ENCODE data around the gene HM13. TPM values are rescaled to one million over a fixed set of nuclear protein-coding genes. Genes with fewer than 3 reads are reported as not detected.
"Not testable (repeated sequence)": the region's sequence is repeated elsewhere in the genome, so short reads cannot be mapped to it uniquely, and the experiment has no call there.

The HM13 gene
- polyA plus RNA-seq, 1 donor, result 139 TPM

DNA sequence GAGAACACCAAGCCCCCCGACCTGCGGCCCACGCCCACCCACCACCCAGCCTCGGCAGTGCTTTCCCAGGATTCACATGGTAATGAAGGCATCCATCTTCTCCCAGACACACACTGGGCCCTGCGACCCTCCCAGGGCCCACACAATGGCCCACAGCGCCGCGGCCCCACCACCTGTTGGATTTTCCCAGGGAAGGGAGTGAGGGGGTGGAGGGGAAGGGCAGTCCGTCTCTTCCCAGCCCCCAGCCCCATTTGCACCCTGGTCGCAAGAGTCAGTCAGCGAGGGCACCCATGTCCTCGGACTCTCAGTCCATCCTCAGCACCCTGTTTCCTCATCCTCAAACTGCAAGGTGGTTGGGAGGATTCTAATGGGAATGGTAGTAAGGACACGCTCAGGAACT, 67.1 kb downstream of the HM13 start:
- no peak for DNase-seq

DNA sequence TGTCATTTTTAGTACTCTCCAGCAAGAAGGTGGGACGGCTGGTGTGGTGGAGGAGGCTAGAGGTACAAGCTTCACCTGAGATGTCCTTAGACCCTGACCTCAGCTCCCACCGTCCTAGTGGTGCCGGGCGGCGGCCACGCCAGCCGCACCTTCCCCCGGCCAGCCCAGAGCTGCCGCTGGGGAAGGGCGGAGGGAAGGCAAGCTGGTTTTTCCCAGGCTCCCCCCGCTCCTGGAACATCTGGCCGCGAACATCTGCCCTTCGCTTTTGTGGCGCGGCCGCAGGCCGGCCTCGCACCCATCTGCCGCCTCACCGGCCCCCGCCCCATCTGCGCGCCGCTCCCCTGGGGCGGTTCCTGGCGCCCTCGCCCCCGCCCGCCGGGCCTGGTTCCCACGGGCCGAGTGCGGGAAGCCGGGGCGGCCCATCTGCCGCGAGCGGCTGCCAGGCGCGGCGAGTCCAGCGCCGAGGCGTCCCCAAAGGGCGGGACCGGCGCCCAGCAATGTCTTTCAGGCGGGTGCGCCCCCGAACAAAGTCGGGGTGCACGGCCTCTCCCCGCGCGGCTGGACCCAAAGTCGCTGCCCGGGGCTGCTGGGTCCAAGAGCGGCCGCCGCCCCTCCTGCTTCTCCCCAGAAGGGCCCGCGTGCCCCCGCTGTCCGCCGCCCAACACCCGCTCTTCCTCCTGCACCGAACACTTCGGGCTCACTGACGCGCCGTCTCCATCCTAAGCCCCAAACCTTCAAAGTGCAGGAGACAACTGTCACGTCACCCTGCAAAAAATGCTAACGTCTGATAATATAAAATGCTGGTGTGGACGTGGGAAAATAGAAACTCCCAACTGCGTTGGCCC, 73.5 kb downstream of the HM13 start:
- no peak for DNase-seq

DNA sequence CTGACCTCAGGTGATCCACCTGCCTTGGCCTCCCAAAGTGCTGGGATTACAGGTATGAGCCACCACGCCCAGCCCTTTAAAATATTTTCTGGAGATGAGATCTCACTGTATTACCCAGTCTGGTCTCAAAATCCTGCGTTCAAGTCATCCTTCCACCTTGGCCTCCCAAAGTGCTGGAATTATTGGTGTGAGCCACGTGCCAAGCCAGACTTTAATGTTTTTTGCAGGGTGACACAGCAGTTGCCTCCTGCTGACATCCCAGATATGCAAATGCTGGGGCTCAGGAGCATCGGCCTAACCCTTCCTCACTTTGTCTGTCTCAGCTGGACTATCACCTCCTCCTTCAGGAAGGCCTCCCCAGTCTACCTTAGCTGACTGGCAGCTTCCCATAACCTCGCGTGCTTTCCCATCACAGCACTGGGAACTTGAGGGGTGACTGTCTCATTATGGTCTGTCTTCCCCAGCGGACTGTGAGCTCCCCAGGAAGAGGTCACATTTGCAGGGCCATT, 76.5 kb downstream of the HM13 start:
- no peak for DNase-seq

DNA sequence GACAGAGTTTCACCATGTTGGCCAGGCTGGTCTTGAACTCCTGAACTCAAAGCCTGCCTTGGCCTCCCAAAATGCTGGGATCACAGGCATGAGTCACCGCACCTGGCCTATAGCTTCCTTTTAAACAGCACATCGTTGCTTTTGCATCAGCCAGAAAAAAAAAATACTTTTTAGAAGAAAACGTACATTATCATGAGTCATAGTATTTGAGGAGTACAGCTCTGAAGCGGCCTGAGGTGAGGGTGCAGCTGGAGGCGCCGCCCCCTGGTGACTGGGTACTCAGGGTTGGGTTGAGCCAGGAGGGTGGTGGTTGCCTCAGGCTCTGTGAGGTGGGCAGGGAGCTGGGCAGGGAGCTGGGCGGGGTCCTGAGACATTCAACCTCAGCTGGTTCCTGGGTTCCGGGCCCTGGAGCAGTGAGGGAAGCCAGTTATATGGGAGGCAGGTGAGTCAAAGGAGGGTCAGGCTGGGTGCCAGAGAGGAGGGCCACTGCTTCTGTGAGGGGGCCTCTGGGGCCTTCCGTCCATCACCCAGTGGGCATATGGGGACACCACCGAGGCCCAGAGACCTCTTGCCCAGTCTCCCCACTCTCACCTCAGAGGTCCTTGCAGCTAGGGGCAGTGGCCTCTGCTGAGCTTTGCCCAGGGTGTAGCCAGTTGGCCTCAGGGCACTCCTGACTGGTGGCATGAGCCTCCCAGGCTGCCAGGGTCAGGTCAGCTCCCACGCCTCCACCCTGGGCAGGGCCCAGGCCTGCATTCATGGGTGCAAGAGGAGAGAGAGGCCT, 79.2 kb downstream of the HM13 start:
- DNase-seq, result no peak

DNA sequence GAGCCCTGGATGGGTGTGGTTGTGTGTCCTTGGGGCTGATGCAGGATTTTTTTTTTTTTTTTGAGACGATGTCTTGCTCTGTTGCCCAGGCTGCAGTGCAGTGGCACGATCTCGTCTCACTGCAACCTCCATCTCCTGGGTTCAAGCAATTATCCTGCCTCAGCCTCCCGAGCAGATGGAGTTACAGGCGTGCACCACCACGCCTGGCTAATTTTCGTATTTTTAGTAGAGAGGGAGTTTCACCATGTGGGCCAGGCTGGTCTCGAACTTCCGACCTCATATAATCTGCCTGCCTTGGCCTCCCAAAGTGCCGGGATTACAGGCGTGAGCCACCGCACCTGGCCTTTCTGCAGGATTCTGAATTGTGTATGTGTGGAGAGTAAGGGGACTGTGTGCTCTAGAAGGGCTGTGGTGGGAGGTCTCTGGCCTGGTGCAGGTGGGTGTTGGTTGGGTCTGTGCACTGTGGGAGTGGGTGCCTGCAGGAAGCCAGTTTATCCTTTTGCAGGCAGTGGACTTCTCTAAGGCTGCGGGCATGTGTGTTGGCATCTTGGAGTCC, 79.8 kb downstream of the HM13 start:
- no peak for DNase-seq

DNA sequence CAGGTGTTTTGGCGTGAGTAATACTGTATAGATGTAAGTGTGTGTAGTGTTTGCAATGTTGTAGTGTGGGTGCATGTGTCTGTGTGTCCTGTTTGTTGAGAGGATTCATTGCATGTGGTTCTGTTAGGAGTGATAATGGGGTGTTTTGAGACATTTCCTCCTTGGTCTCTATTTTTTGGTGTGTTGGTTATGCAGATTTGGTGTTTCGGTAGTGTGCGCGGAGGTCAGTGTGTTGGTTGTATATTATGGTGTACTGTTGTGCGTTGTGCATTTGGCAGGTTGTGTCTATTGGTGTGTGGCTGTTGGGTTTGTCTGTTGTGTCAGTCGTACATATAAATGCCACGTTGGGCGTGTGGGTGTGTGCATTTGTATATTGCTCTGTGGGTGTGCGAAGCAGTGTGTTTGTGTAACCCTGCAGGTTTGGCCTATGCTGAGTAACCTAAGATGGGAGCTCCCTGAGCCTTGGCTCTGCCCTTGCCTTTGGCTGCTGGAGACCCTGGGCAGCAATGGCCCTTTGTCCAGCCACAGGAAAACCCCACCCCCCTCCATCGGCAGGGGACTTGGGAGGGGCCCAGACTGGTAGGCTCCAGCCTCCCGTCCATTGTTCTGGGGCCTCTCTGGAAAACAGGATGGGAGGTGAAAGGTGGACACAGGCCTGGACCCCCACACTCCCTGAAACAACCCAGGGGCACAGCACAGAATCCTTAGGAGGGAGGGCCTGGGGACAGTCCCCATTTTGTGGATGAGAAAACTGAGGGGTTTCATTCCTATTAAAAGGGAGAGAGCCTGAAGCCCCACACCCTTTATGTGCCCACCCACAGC, 80.5 kb downstream of the HM13 start:
- no peak for DNase-seq

DNA sequence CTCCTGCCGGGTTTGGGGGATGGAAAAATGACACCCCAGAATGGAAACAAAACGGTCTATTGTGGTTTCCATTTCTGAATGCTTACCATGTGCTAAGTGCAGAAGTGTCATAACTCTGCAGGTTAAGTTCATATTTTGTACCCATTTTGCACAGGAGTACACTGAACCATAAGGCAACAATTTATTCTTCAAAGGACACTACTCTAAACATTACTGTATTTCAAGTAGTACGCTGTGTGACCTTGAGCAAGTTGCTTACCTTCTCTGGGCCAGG, 81.1 kb downstream of the HM13 start:
- DNase-seq, result no peak

DNA sequence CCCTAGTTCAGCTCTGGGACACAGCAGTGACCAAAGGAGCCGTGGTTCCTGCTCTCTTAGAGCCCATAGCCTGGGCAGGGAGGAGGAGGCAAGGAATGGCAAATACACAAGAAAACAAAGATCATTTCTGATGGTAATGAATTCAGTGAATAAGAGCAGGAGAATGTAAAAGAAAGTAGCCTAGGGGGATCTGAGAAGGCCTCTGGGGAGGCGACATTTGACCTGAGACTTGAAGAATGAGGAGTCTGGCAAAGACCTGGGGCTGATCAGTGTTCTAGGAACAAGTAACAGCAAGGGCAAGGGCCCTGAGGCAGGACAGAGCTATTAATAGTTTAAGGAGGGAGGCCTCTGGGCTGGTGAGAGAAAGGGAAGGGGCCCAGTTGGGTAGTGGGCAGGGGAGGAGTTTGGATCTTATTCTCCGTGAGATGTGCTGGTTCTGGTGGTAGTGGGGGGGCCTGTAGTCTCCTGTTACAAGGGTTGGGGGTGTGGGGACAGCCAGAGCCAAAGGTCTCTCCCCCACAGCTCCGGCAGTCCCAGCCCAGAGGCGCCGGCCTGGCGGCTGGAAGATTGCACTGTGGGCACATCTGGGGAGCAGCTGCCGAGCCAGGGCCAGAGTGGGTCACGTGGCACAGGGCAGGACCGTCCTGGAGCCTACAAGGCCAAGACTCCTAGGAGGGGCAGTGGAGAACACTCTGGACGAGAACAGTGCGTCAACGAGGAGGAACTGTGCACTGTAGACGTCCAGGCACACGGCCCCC, 81.6 kb downstream of the HM13 start:
- DNase-seq, result no peak

DNA sequence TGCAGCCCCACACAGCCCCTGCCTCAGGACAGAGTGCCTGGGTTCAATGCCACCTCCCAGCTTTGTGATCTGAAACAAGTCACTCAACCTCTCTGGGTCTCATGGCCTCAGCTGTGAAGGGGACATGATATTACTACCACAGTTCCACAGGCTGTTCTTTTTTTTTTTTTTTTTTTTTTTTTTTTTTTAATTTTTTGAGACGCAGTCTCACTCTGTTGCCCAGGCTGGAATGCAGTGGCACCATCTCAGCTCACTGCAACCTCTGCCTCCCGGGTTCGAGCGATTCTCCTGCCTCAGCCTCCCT, 82.1 kb downstream of the HM13 start:
- not testable (repeated sequence) for DNase-seq

DNA sequence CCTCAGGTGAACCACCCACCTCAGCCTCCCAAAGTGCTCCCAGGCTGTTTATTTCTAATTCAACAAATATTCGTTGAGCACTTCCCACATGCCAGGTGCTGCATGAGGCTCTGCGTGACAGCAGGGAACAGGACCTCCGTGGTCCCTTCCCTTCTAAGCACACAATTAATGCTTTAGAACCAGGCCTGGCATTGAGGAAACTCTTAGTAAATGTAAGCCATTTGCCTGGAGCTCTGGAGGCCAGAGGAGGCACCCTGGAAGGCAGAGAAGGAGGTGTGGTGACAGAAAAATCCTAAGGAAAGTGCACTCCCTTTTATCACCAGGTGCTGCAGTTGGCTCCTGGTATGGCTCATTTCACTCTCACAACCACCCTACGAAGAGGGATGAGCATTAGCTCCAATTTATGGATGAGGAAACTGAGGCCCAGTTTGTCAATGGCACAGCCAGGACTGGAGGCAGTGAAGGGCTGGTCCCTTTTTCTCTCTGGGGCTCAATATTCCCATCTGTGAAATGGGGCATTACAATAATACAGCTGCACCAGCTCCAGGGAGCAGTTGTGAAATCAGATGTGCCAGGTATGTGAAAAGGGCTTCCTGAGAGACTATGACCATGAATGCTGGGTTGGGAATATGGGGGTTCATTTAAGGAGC, 82.7 kb downstream of the HM13 start:
- DNase-seq, result no peak

DNA sequence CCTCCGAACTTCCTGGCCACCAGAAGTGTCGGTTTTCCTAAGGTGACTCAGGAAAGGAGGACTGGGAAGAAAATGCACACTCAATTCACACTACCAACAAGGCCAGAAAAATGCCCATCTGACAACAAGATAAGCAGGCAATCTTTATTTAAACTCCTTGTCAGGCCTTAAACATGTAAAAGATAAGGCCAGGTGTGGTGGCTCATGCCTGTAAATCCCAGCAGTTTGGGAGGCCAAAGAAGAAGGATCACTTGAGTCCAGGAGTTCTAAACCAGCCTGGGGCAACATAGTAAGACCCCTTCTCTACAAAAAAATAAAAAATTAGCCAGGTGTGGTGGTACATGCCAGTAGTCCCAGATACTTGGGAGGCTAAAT, 83.2 kb downstream of the HM13 start:
- DNase-seq, result no peak

DNA sequence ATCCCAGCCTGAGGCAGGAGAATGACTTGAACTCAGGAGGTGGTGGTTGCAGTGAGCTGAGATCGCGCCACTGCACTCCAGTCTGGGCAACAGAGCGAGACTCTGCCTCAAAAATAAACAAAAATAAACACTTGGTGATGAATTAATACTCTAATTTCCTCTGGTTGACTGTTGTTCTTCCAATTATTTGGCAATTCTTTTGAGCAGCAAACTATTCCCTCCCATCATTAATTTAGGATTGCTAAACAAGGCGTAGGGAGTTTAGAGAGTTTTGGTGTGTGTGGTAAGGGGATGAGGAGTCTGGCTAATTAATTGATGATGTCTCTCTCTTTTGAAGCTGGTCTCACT, 88.2 kb downstream of the HM13 start:
- no peak for DNase-seq

DNA sequence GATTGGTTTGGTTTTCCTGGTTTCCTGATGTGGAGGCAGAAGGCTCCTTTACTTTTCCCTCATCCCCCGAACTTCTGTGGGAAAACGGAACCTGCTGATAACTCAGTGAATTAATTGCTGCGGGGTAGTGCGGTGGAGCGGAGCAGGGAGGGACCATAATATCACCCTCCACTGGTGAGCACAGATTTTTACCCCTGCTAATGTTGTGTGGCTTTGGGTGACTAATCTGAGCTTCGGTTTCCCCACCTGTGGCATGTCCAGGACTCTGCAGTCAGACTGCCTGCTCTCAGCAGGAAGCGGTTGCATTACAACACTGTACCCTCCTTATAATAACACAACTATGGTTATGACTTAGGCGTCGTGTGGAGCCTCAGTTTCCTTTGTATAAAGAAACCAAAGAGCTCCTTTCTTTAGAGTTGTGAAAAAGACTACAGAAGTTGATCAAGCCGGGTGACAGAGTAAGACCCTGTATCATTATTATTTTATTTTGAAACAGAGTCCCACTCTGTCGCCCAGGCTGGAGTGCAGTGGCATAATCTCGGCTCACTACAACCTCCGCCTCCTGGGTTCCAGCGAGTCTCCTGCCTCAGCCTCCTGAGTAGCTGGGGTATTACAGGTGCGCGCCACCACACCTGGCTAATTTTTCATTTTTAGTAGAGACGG, 88.7 kb downstream of the HM13 start:
- no peak for DNase-seq

DNA sequence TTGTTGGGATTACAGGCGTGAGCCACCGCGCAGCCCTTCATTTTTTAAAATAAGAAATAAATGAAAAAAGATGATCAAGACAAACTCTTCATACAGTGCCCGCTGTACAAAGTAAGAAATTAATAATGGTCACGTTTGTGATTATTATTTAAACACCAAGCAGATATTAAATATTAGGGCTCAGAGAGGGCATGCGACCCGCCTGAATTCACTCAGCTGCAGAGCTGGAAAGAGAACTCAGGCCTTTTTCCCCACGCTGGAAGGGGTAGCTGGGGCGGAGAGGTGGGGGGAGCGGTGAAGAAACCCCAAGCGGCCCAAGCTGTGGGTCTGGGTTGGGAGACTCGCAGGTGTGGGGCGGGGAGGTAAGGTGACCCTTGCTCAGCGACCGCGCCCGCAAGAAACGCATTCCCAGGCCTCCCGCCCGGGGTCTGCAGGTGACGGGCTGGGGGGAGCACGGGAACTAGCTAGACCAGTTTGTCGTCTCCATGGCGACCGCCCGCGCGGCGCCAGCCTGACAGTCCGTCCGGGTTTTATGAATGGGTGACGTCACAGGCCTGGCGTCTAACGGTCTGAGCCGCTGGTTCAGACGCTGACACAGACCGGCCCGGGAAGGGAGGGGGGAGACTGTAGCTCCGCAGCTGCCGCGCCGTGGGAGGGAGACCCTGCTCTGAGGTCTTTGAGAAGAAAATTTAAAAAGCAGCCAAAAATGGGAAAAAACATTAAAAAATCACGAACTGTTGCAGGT, 89.8 kb downstream of the HM13 start:
- peak; percentile 99 for DNase-seq

DNA sequence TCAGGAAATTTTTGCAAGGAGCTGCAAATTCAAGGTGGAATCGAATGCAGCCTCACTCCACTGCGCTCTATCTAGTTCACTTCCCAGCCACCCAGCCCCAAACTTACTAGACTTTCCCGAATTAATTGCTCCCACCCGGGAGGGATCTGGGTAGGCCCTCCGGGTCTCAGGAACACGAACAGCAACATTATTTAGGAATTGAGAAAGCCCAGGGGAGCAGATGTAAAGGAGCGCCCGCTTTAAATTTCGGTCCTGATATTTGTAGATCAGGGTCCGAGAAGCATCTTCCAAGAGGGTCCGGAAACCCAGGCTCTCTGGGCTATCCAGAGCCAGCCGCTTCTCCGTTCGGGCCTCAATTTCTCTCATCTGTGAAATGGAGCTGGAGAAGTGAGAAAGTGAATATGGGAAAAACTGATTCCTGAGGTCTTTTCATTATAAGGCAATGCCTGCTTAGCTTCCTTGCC, 90.4 kb downstream of the HM13 start:
- no peak for DNase-seq

DNA sequence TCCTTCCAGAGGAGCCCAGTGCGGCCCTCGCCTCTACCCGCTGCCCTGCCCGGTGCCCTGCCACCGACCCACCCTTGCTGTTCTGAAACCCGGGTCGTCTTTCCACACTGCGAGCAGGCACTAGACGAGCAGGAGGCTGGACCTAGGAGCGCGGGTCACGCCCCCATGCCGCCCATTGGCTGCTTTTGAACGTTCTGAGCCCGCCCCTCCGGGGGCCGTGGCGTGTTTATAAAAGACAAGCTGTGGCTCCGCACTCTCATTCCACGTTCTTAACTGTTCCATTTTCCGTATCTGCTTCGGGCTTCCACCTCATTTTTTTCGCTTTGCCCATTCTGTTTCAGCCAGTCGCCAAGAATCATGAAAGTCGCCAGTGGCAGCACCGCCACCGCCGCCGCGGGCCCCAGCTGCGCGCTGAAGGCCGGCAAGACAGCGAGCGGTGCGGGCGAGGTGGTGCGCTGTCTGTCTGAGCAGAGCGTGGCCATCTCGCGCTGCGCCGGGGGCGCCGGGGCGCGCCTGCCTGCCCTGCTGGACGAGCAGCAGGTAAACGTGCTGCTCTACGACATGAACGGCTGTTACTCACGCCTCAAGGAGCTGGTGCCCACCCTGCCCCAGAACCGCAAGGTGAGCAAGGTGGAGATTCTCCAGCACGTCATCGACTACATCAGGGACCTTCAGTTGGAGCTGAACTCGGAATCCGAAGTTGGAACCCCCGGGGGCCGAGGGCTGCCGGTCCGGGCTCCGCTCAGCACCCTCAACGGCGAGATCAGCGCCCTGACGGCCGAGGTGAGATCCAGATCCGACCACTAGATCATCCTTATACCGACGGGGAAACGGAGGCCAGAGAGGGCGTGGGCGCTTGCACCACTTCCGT, 91.0 kb downstream of the HM13 start, which contains the start of gene ID1:
TSS of gene ID1 (plus strand) at position 259 of the 871 bp plus-strand sequence. CDS start at position 358, 99 bp downstream.
- DNase-seq, result peak; percentile 98

DNA sequence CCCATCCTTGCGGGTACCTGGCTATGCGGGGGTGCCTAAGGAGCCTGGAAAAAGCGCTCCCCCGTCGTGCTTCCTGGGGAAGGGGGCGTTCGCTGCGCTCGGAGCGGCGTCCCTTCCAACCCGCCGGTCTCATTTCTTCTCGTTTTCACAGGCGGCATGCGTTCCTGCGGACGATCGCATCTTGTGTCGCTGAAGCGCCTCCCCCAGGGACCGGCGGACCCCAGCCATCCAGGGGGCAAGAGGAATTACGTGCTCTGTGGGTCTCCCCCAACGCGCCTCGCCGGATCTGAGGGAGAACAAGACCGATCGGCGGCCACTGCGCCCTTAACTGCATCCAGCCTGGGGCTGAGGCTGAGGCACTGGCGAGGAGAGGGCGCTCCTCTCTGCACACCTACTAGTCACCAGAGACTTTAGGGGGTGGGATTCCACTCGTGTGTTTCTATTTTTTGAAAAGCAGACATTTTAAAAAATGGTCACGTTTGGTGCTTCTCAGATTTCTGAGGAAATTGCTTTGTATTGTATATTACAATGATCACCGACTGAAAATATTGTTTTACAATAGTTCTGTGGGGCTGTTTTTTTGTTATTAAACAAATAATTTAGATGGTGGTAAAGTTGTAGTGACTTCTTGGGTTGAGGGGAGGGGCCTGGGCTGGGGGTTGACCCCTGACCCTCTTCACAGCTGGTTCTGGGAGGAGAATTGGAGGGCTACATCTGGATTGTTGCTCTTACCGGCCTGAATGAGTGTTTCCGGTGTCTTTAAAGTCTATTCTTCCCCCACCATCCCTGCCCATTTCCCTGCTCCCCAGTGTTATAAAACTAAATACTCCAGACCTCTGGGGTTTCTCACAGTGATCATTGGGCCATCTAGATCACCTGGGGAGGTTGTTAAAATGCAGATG, 91.9 kb downstream of the HM13 start:
- no peak for DNase-seq
